ENCODE results near the gene ARL15.

ARL15 gene

GRCh38 chr5:53936481-53937352 is 373.7 kb downstream of the ARL15 start:
- no peaks in the 10 kb centered on the region for H3K4me1 ChIP-seq (ENCODE audit: low read length)
- no peaks in the 10 kb centered on the region for H3K9me3 ChIP-seq (ENCODE audit: insufficient read depth, low read length)
- H3K27ac ChIP-seq (ENCODE audit: low read length) = no peak overlapping the region
- no peak overlapping the region for H3K9ac ChIP-seq (ENCODE audit: low read length)
- no peaks in the 10 kb centered on the region for H4K20me1 ChIP-seq (ENCODE audit: insufficient read depth, low read length)
- no peak overlapping the region for H3K4me2 ChIP-seq (ENCODE audit: low read length)
- H3K4me3 ChIP-seq (ENCODE audit: low read length) = no peak overlapping the region
- H3K27me3 ChIP-seq (ENCODE audit: low read depth, low read length) = no peaks in the 10 kb centered on the region
- TF ChIP-seq CTCF (IDR thresholded peaks at IDR 0.05; ENCODE audit: low read depth, low read length) (no peak), EZH2phosphoT487 (IDR thresholded peaks at IDR 0.05; ENCODE audit: low read depth) (no peak)
- no peak overlapping the region for H2AFZ ChIP-seq (ENCODE audit: low read depth, low read length)
- no peaks in the 10 kb centered on the region for H3K36me3 ChIP-seq (replicated peaks; ENCODE audit: low read depth, low read length)
- no peaks in the 10 kb centered on the region for H3K79me2 ChIP-seq (ENCODE audit: low read length)

DNA sequence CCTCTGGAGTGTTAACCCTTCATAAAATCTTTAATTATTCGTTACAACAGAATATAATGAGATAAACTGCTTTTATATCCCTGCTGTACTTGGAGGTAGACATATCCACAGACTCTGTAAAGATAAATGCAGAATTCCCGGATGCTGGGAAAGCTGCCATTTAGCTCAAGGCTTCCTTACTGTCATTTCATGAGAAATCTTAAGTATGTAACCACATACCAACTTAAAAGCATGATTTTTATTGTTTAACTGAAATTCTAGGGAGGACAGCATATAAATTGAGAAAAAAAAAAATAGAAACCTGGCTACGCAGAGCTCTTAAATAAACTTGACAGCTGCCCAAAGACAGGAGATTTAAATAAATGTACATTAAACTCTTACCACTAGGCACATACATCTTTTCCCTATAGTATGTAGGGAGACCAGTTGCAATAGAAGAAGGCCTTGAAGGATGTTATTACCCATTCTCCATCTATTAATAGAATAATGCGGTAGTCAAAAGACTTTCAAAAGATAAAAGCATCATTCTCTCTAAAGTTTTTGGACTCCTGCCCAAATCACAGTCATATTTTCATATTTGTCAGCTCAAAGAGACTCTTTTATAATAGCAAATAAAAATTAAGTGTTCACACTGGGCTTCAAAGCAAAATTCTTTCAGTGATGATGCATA is 376.1 kb downstream of the ARL15 start:
- Histone ChIP-seq H3K9ac (ENCODE audit: low read length) (no peak overlapping the region), H3K9me3 (ENCODE audit: insufficient read depth, low read length) (no peaks in the 10 kb centered on the region), H4K20me1 (ENCODE audit: insufficient read depth, low read length) (no peaks in the 10 kb centered on the region), H3K36me3 (replicated peaks; ENCODE audit: low read depth, low read length) (no peaks in the 10 kb centered on the region), H2AFZ (ENCODE audit: low read depth, low read length) (no peak overlapping the region), H3K27ac (ENCODE audit: low read length) (no peak overlapping the region), H3K4me2 (ENCODE audit: low read length) (no peak overlapping the region), H3K4me3 (ENCODE audit: low read length) (no peak overlapping the region), H3K79me2 (ENCODE audit: low read length) (no peaks in the 10 kb centered on the region), H3K4me1 (ENCODE audit: low read length) (no peaks in the 10 kb centered on the region), H3K27me3 (ENCODE audit: low read depth, low read length) (no peaks in the 10 kb centered on the region)
- TF ChIP-seq CTCF (IDR thresholded peaks at IDR 0.05; ENCODE audit: low read depth, low read length) (no peak), EZH2phosphoT487 (IDR thresholded peaks at IDR 0.05; ENCODE audit: low read depth) (no peak)

GRCh38 chr5:53932351-53932750 is 378.0 kb downstream of the ARL15 start:
- H3K36me3 ChIP-seq (replicated peaks; ENCODE audit: low read depth, low read length) = no peaks in the 10 kb centered on the region
- no peak overlapping the region for H3K9ac ChIP-seq (ENCODE audit: low read length)
- no peaks in the 10 kb centered on the region for H4K20me1 ChIP-seq (ENCODE audit: insufficient read depth, low read length)
- no peak overlapping the region for H3K4me3 ChIP-seq (ENCODE audit: low read length)
- no peaks in the 10 kb centered on the region for H3K9me3 ChIP-seq (ENCODE audit: insufficient read depth, low read length)
- TF ChIP-seq EZH2phosphoT487 (IDR thresholded peaks at IDR 0.05; ENCODE audit: low read depth) (no peak), CTCF (IDR thresholded peaks at IDR 0.05; ENCODE audit: low read depth, low read length) (no peak)
- H3K4me1 ChIP-seq (ENCODE audit: low read length) = no peaks in the 10 kb centered on the region
- no peak overlapping the region for H3K4me2 ChIP-seq (ENCODE audit: low read length)
- no peaks in the 10 kb centered on the region for H3K27me3 ChIP-seq (ENCODE audit: low read depth, low read length)
- H3K79me2 ChIP-seq (ENCODE audit: low read length) = no peaks in the 10 kb centered on the region
- H3K27ac ChIP-seq (ENCODE audit: low read length) = no peak overlapping the region
- H2AFZ ChIP-seq (ENCODE audit: low read depth, low read length) = no peak overlapping the region

DNA sequence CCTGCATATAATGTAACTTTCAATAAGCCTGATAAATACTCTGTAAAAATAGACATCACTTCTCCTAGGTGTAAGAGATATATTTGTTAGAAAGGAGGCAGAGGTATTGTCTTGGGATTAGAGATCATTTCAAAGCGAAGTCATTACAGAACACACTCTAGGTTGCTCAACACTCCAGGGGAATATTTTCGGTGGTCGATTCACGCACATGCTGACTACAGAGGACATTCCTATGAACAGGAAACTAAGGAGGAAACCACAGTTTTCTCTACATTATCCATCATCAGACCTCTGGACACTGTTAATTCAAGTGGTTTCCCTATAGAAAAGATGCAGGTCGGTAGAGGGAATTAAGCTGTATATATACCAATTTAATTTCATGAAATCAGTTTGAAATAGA is 379.9 kb downstream of the ARL15 start:
- Histone ChIP-seq H3K4me3 (ENCODE audit: low read length) (no peak overlapping the region), H3K27me3 (ENCODE audit: low read depth, low read length) (no peaks in the 10 kb centered on the region), H3K36me3 (replicated peaks; ENCODE audit: low read depth, low read length) (no peaks in the 10 kb centered on the region), H3K27ac (ENCODE audit: low read length) (no peak overlapping the region), H3K4me2 (ENCODE audit: low read length) (no peak overlapping the region), H3K9me3 (ENCODE audit: insufficient read depth, low read length) (no peaks in the 10 kb centered on the region), H4K20me1 (ENCODE audit: insufficient read depth, low read length) (no peaks in the 10 kb centered on the region), H2AFZ (ENCODE audit: low read depth, low read length) (no peak overlapping the region), H3K4me1 (ENCODE audit: low read length) (no peaks in the 10 kb centered on the region), H3K79me2 (ENCODE audit: low read length) (no peaks in the 10 kb centered on the region), H3K9ac (ENCODE audit: low read length) (no peak overlapping the region)
- TF ChIP-seq EZH2phosphoT487 (IDR thresholded peaks at IDR 0.05; ENCODE audit: low read depth) (no peak), CTCF (IDR thresholded peaks at IDR 0.05; ENCODE audit: low read depth, low read length) (no peak)

All from OCI-LY3 (cell line).